ENCODE results near the gene SGPP1. TPM values are rescaled to one million over a fixed set of nuclear protein-coding genes. Genes with fewer than 3 reads are reported as not detected.

The SGPP1 gene
- polyA plus RNA-seq, 2 of the 4 experiments (the other 2 are of a cell fraction): 16.1 to 28.2 TPM

- TF ChIP-seq PHF8 (IDR thresholded peaks at IDR 0.05; ENCODE audit: borderline replicate concordance, low read depth) (no peak), MAX (IDR thresholded peaks at IDR 0.05) (peak; percentile 31; the same call in 1 of the 2 replicates)
- no peak for FAIRE-seq
- ChIA-PET POLR2A (interaction anchor here (1.3 kb wide), 1 partner anchor 85 kb away, joined by 9 read pairs; the partner anchor contains the start of gene WDR89), CTCF (interaction anchor here (1.0 to 2.3 kb wide), 4 partner anchors 41 to 84 kb away, joined by 3 to 10 read pairs (median 4); no protein-coding TSS in a partner anchor)
- ATAC-seq: peak; percentile 82 to 84
- Histone ChIP-seq H3K4me3 (peak overlapping the region; percentile 71), H3K9me3 (no peaks in the 10 kb centered on the region), H3K4me1 (peaks cover 15% of the 10 kb centered on the region), H3K4me2 (peak overlapping the region; percentile 97), H3K27ac (peak overlapping the region; percentile 82 to 92)
- DNase-seq (ENCODE audit: low read depth in 1 of 2, low spot score in 1 of 2): peak; percentile 15 to 49
- WGBS (ENCODE audit: missing lambda C conversion rate): under 1% methylated on average over 10 of the region's 45 CpGs
These were observed 582 bp downstream of the SGPP1 start for GRCh38 chr14:63727231-63727735.

- Histone ChIP-seq H3K4me1 (peaks cover 15% of the 10 kb centered on the region), H3K4me3 (peak overlapping the region; percentile 71), H3K9me3 (no peaks in the 10 kb centered on the region), H3K27ac (peak overlapping the region; percentile 82 to 92), H3K4me2 (peak overlapping the region; percentile 97)
- TF ChIP-seq RFX5 (IDR thresholded peaks at IDR 0.05): no peak
- POLR2A ChIA-PET: interaction anchor here (1.5 kb wide), 1 partner anchor 85 kb away, joined by 6 read pairs; the partner anchor contains the start of gene WDR89
- ATAC-seq: no peak
- no peak for DNase-seq (ENCODE audit: low read depth in 1 of 2, low spot score in 1 of 2)
- FAIRE-seq: no peak
- CTCF ChIA-PET: interaction anchor here (1.3 to 2.3 kb wide), 3 partner anchors 44 to 85 kb away, joined by 4 to 10 read pairs (median 9); partner anchors contain the start of gene WDR89
- WGBS (ENCODE audit: missing lambda C conversion rate): 4% methylated on average over 5 of the region's 5 CpGs
These were observed 1.4 kb downstream of the SGPP1 start for GRCh38 chr14:63726499-63726898.

GRCh38 chr14:63725786-63726460 lies 1.9 kb downstream of the SGPP1 start:
- CTCF ChIA-PET: interaction anchor here (0.7 to 1.5 kb wide), 3 partner anchors 15 to 84 kb away, joined by 3 to 9 read pairs (median 4); partner anchors contain the start of gene WDR89
- H3K4me1 ChIP-seq: peaks cover 15% of the 10 kb centered on the region
- no peaks in the 10 kb centered on the region for H3K9me3 ChIP-seq
- ATAC-seq: no peak
- H3K4me2 ChIP-seq: peak overlapping the region; percentile 97
- TF ChIP-seq CBX2 (IDR thresholded peaks at IDR 0.05; ENCODE audit: borderline replicate concordance, low read depth) (no peak), MYC (IDR thresholded peaks at IDR 0.05; ENCODE audit: borderline replicate concordance, low read length) (no peak), RCOR1 (IDR thresholded peaks at IDR 0.05; ENCODE audit: low read depth, low read length) (no peak), HMGXB4 (CRISPR knock-in tag; IDR thresholded peaks at IDR 0.05; ENCODE audit: borderline replicate concordance) (no peak), ATOH8 (CRISPR knock-in tag; IDR thresholded peaks at IDR 0.05; ENCODE audit: low read depth) (no peak), BHLHE40 (IDR thresholded peaks at IDR 0.05; ENCODE audit: low read depth, low read length) (no peak), HDAC2 (IDR thresholded peaks at IDR 0.05) (no peak), FOSL2 (IDR thresholded peaks at IDR 0.05) (no peak), FOSL2 (CRISPR knock-in tag; IDR thresholded peaks at IDR 0.05) (no peak), NFE2L2 (conservative IDR thresholded peaks at IDR 0.05; ENCODE audit: low read length) (no peak), REST (IDR thresholded peaks at IDR 0.05) (no peak), BCL3 (IDR thresholded peaks at IDR 0.05) (no peak)
- WGBS (ENCODE audit: missing lambda C conversion rate): 48% methylated on average over 8 of the region's 8 CpGs
- H3K27ac ChIP-seq: peak overlapping the region; percentile 82 to 92; a peak in 3 of 6 replicates
- FAIRE-seq: no peak
- H3K4me3 ChIP-seq: peak overlapping the region; percentile 71
- POLR2A ChIA-PET: interaction anchor here (1.5 kb wide), 1 partner anchor 84 kb away, joined by 6 read pairs; the partner anchor contains the start of gene WDR89
- no peak for DNase-seq (ENCODE audit: low read depth in 1 of 2, low spot score in 1 of 2)

Data from A549 (cell line).